K562 (cell line): Measurements from ENCODE around the gene SEPHS2. TPM values are rescaled to one million over a fixed set of nuclear protein-coding genes. Genes with fewer than 3 reads are reported as not detected.

Source experiments
- ARNT ChIP-seq, 2 experiments: fragments of 450-650 bp; IDR thresholded peaks; 2 replicates each; pipeline ENCODE4 v1.6.1; 2016; ENCODE audit warnings: mild to moderate bottlenecking in 1 of 2
- CAMTA2 ChIP-seq: fragments of 250-450 bp; sonication (Bioruptor Pico); conservative IDR thresholded peaks from 2 replicates; pipeline ENCODE4 v1.5.1; 2022
- CGGBP1 ChIP-seq: fragments of 250-450 bp; sonication (Bioruptor Pico); IDR thresholded peaks from 2 replicates; pipeline ENCODE4 v1.9.0; 2021; ENCODE audit warnings: mild to moderate bottlenecking
- CTBP1 ChIP-seq: fragments of 450-650 bp; IDR thresholded peaks from 2 replicates; pipeline ENCODE4 v1.6.1; 2016; ENCODE audit warnings: borderline replicate concordance
- E2F3 ChIP-seq: fragments of 250-450 bp; sonication (Bioruptor Pico); IDR thresholded peaks from 2 replicates; pipeline ENCODE4 v1.4.0; 2020; ENCODE audit warnings: mild to moderate bottlenecking
- GATA2 ChIP-seq: sonication (generic); formaldehyde crosslinking; IDR thresholded peaks from 2 replicates; pipeline ENCODE4 v1.4.0; 2020; ENCODE audit warnings: mild to moderate bottlenecking, missing genetic modification reagents
- GATAD2A ChIP-seq: fragments of 450-650 bp; IDR thresholded peaks from 2 replicates; pipeline ENCODE4 v1.6.1; 2017
- HNRNPH1 ChIP-seq: fragments of 200-400 bp; formaldehyde crosslinking; optimal IDR thresholded peaks from 2 replicates; pipeline ENCODE3; 2017; ENCODE audit warnings: low read depth, mild to moderate bottlenecking, low read length, moderate library complexity
- KLF6 ChIP-seq: fragments of 250-450 bp; sonication (Bioruptor Pico); IDR thresholded peaks from 2 replicates; pipeline ENCODE4 v1.4.0; 2020; ENCODE audit warnings: mild to moderate bottlenecking, moderate library complexity, borderline replicate concordance
- L3MBTL2 ChIP-seq: fragments of 450-650 bp; IDR thresholded peaks from 2 replicates; pipeline ENCODE4 v1.6.1; 2016; ENCODE audit warnings: mild to moderate bottlenecking, moderate library complexity
- NCOA4 ChIP-seq: fragments of 450-650 bp; IDR thresholded peaks from 2 replicates; pipeline ENCODE4 v1.6.1; 2018; ENCODE audit warnings: mild to moderate bottlenecking; ENCODE audit not compliant: partially characterized antibody
- RBM15 ChIP-seq: fragments of 200-400 bp; formaldehyde crosslinking; IDR thresholded peaks from 2 replicates; pipeline ENCODE4 v1.6.1; 2018; ENCODE audit warnings: mild to moderate bottlenecking, low read length, moderate library complexity; ENCODE audit not compliant: insufficient read depth
- RREB1 ChIP-seq: fragments of 250-450 bp; sonication (Bioruptor Pico); IDR thresholded peaks from 2 replicates; pipeline ENCODE4 v1.4.0; 2020
- TAL1 ChIP-seq: fragments of 450-650 bp; IDR thresholded peaks from 2 replicates; pipeline ENCODE4 v1.6.1; 2016; ENCODE audit warnings: mild to moderate bottlenecking
- TEAD1 ChIP-seq, 2 experiments: fragments of 450-650 bp in 1 of 2; sonication (generic) in 1 of 2; formaldehyde crosslinking; IDR thresholded peaks; 2 replicates each; pipeline versions ENCODE4 v1.4.0 to v1.8.0; 2020 to 2022; ENCODE audit warnings: mild to moderate bottlenecking in 2 of 2, missing genetic modification reagents in 1 of 2
- THAP12 ChIP-seq: fragments of 250-450 bp; sonication (Bioruptor Pico); IDR thresholded peaks from 2 replicates; pipeline ENCODE4 v1.9.0; 2021; ENCODE audit warnings: mild to moderate bottlenecking, inconsistent platforms
- ZFX ChIP-seq: sonication (generic); formaldehyde crosslinking; IDR thresholded peaks from 2 replicates; pipeline ENCODE4 v1.8.0; 2022; ENCODE audit warnings: mild to moderate bottlenecking, missing genetic modification reagents, moderate library complexity
- ZNF395 ChIP-seq: fragments of 200-800 bp; sonication (Bioruptor generic); IDR thresholded peaks from 2 replicates; pipeline ENCODE4 v1.6.1; 2017; ENCODE audit warnings: missing genetic modification characterization, missing compliant biosample characterization
- ZNF57 ChIP-seq: fragments of 450-650 bp; formaldehyde crosslinking; IDR thresholded peaks from 2 replicates; pipeline ENCODE4 v1.4.0; 2020; ENCODE audit warnings: mild to moderate bottlenecking, moderate library complexity
- ZNF778 ChIP-seq: fragments of 450-650 bp; formaldehyde crosslinking; IDR thresholded peaks from 2 replicates; pipeline ENCODE4 v1.4.0; 2020; ENCODE audit warnings: mild to moderate bottlenecking, moderate library complexity
- polyA plus RNA-seq, 8 experiments: library from polyadenylated mRNA; depleted of rRNA in 4 of 8; stranded (reverse) in 5 of 8; unstranded in 3 of 8; fragments of >200 nt; fragmentation: Nextera tagmentation in 2 of 8; fragmentation: Illumina TruSeq in 1 of 8; extraction: Ambion mirVana in 2 of 8; extraction: Trizol in 1 of 8; gene quantifications; 2 replicates each; pipeline versions ENCODE4 v1.2.1 to v1.2.3, GENCODE V29; 2011 to 2014; ENCODE audit warnings: inconsistent platforms in 1 of 8, missing spikeins in 1 of 8
- total RNA-seq, 7 experiments: library from RNA; depleted of rRNA in 6 of 7; stranded (reverse); fragments of >200 nt in 6 of 7; fragmentation: Illumina TruSeq in 2 of 7; extraction: Trizol in 2 of 7; gene quantifications; 2 replicates each; pipeline versions ENCODE4 v1.2.1 to v1.2.3, GENCODE V29; 2011 to 2021; ENCODE audit warnings: low replicate concordance in 1 of 7

SEPHS2 gene
- total and polyA plus RNA-seq, 9 of the 15 experiments (the other 6 are each of a cell fraction or from before 2014, with no cell fraction given) = 20.9 to 90.6 (median 43.4) TPM

GRCh38 chr16:30407102-30407803 is 38.4 kb downstream of the SEPHS2 start, which contains the start of gene ZNF771 (continued):
- no peak for TF ChIP-seq RREB1 (CRISPR knock-in tag)
- no peak for TF ChIP-seq ZNF57 (CRISPR knock-in tag)
- TF ChIP-seq TEAD1 (CRISPR knock-in tag; IDR thresholded peaks at IDR 0.05) = no peak
- no peak for TF ChIP-seq RBM15
- TF ChIP-seq GATA2 (CRISPR knock-in tag) = peak; percentile 87
- peak; percentile 97 for TF ChIP-seq ZFX (CRISPR knock-in tag)
- peak; percentile 97 for TF ChIP-seq L3MBTL2
- 0 out of 2 replicates have a peak, but pooled peaks have one; percentile 36 for TF ChIP-seq ZNF395 (CRISPR knock-in tag)
- TF ChIP-seq CAMTA2 (CRISPR knock-in tag) = no peak
- TF ChIP-seq KLF6 (CRISPR knock-in tag) = peak; percentile 62
- TF ChIP-seq NCOA4 = no peak
- no peak for TF ChIP-seq CGGBP1 (CRISPR knock-in tag)
- no peak for TF ChIP-seq HNRNPH1
- TF ChIP-seq E2F3 (CRISPR knock-in tag) = no peak
- peak; percentile 81 for TF ChIP-seq CTBP1
- TF ChIP-seq GATAD2A = no peak
- TF ChIP-seq TAL1 = no peak
- no peak for TF ChIP-seq ARNT (IDR thresholded peaks at IDR 0.05)
- TF ChIP-seq THAP12 (CRISPR knock-in tag) = peak; percentile 9; the same call in 1 of the 2 replicates
- TF ChIP-seq ZNF778 (CRISPR knock-in tag) = no peak
